Trophoblast cell (in vitro differentiated cells and primary cell): ENCODE results near the gene RNASEH1.
A peak's percentile ranks its signal among the peaks of the same experiment; 100 is the strongest.

Experiments used
- DNase-seq, 2 donors: peaks; one replicate each; pipeline ENCODE4 v3.0.0-alpha.2; 2016
- H2AFZ ChIP-seq: 2 replicates; pipeline ENCODE4 v1.6.1; 2013; ENCODE audit warnings: low read length, moderate library complexity, mild to moderate bottlenecking; ENCODE audit not compliant: insufficient read depth, poor library complexity
- H2AK5ac ChIP-seq: 2 replicates; pipeline ENCODE4 v1.6.1; 2013; ENCODE audit warnings: mild to moderate bottlenecking, low read length
- H2BK120ac ChIP-seq: 2 replicates; pipeline ENCODE4 v1.6.1; 2013; ENCODE audit warnings: low read length, mild to moderate bottlenecking, moderate library complexity; ENCODE audit not compliant: insufficient read depth, poor library complexity
- H2BK12ac ChIP-seq: 2 replicates; pipeline ENCODE4 v1.6.1; 2013; ENCODE audit warnings: mild to moderate bottlenecking, low read length, moderate library complexity
- H2BK5ac ChIP-seq: 2 replicates; pipeline ENCODE4 v1.6.1; 2013; ENCODE audit warnings: low read length, low read depth, moderate library complexity, mild to moderate bottlenecking; ENCODE audit not compliant: poor library complexity
- H3K14ac ChIP-seq: 2 replicates; pipeline ENCODE4 v1.6.1; 2013; ENCODE audit warnings: mild to moderate bottlenecking, low read length
- H3K18ac ChIP-seq: 2 replicates; pipeline ENCODE4 v1.6.1; 2013; ENCODE audit warnings: mild to moderate bottlenecking, low read length
- H3K23ac ChIP-seq: 2 replicates; pipeline ENCODE4 v1.6.1; 2013; ENCODE audit warnings: low read length
- H3K27ac ChIP-seq: 2 replicates; pipeline ENCODE4 v1.5.1; 2013; ENCODE audit warnings: low read depth, mild to moderate bottlenecking, inconsistent platforms, low read length, moderate library complexity
- H3K27me3 ChIP-seq: 2 replicates; pipeline ENCODE4 v1.6.1; 2013; ENCODE audit warnings: inconsistent platforms, mild to moderate bottlenecking, low read length, moderate library complexity; ENCODE audit not compliant: insufficient read depth
- H3K36me3 ChIP-seq, 2 experiments: 1 replicate in 1 of 2; 2 replicates in 1 of 2; pipeline ENCODE4 v1.6.1; 2013; ENCODE audit warnings: low read length in 2 of 2, mild to moderate bottlenecking in 2 of 2, moderate library complexity in 1 of 2; ENCODE audit not compliant: insufficient read depth in 2 of 2, control insufficient read depth in 1 of 2
- H3K4ac ChIP-seq: 2 replicates; pipeline ENCODE4 v1.6.1; 2013; ENCODE audit warnings: low read depth, mild to moderate bottlenecking, low read length, moderate library complexity
- H3K4me1 ChIP-seq, 2 experiments: 1 replicate in 1 of 2; 2 replicates in 1 of 2; pipeline ENCODE4 v1.6.1; 2013; ENCODE audit warnings: low read length in 2 of 2, mild to moderate bottlenecking in 2 of 2, moderate library complexity in 1 of 2; ENCODE audit not compliant: insufficient read depth in 2 of 2, control insufficient read depth in 1 of 2
- H3K4me2 ChIP-seq: 2 replicates; pipeline ENCODE4 v1.6.1; 2013; ENCODE audit warnings: inconsistent platforms, mild to moderate bottlenecking, low read length, moderate library complexity
- H3K4me3 ChIP-seq: 2 replicates; pipeline ENCODE4 v1.5.1; 2013; ENCODE audit warnings: mild to moderate bottlenecking, low read depth, low read length, inconsistent platforms
- H3K79me1 ChIP-seq: one replicate; pipeline ENCODE4 v1.6.1; 2013; ENCODE audit warnings: low read length
- H3K79me2 ChIP-seq: 2 replicates; pipeline ENCODE4 v1.6.1; 2013; ENCODE audit warnings: low read length, mild to moderate bottlenecking; ENCODE audit not compliant: control insufficient read depth, insufficient read depth, poor library complexity
- H3K9ac ChIP-seq: 2 replicates; pipeline ENCODE4 v1.6.1; 2013; ENCODE audit warnings: mild to moderate bottlenecking, low read length
- H3K9me3 ChIP-seq: 2 replicates; pipeline ENCODE4 v1.6.1; 2013; ENCODE audit warnings: low read depth, mild to moderate bottlenecking, control low read depth, inconsistent platforms, low read length; ENCODE audit not compliant: insufficient read depth
- H4K12ac ChIP-seq: 2 replicates; pipeline ENCODE4 v1.6.1; 2013; ENCODE audit warnings: low read depth, mild to moderate bottlenecking, low read length, moderate library complexity
- H4K8ac ChIP-seq: 2 replicates; pipeline ENCODE4 v1.6.1; 2013; ENCODE audit warnings: low read depth, mild to moderate bottlenecking, low read length, moderate library complexity
- H4K91ac ChIP-seq: one replicate; pipeline ENCODE4 v1.6.1; 2013; ENCODE audit warnings: low read depth, mild to moderate bottlenecking, low read length, moderate library complexity
- WGBS: extraction: QIAGEN DNeasy Blood & Tissue Kit; methylation state at CpG from one replicate; pipeline ENCODE4 v1.1.7; 2013; ENCODE audit warnings: missing lambda C conversion rate; ENCODE audit not compliant: insufficient read length, insufficient coverage; ENCODE audit errors: extremely low coverage; 5-methylcytosine and 5-hydroxymethylcytosine counted together

Gene RNASEH1

GRCh38 chr2:3596901-3597417, 38.8 kb upstream of the RNASEH1 start:
- H3K4me2 ChIP-seq: no peak overlapping the region
- no peak for DNase-seq
- no CpG with 5 or more reads among the region's 16 CpGs for WGBS
- no peak overlapping the region for H2AFZ ChIP-seq
- no peak overlapping the region for H4K91ac ChIP-seq
- no peak overlapping the region for H2BK12ac ChIP-seq
- no peaks in the 10 kb centered on the region for H3K9me3 ChIP-seq
- no peaks in the 10 kb centered on the region for H3K79me1 ChIP-seq
- no peaks in the 10 kb centered on the region for H3K4me1 ChIP-seq
- no peak overlapping the region for H2AK5ac ChIP-seq
- no peak overlapping the region for H2BK120ac ChIP-seq
- H3K4ac ChIP-seq: no peak overlapping the region
- H3K27ac ChIP-seq: no peak overlapping the region
- no peak overlapping the region for H2BK5ac ChIP-seq
- H4K12ac ChIP-seq: no peak overlapping the region
- peaks cover 0 to 2% of the 10 kb centered on the region in 2 experiments for H3K36me3 ChIP-seq
- no peak overlapping the region for H3K18ac ChIP-seq
- H3K14ac ChIP-seq: no peak overlapping the region
- no peak overlapping the region for H4K8ac ChIP-seq
- no peaks in the 10 kb centered on the region for H3K79me2 ChIP-seq
- H3K9ac ChIP-seq: no peak overlapping the region
- H3K27me3 ChIP-seq: no peaks in the 10 kb centered on the region
- H3K4me3 ChIP-seq: no peak overlapping the region
- no peak overlapping the region for H3K23ac ChIP-seq

DNA sequence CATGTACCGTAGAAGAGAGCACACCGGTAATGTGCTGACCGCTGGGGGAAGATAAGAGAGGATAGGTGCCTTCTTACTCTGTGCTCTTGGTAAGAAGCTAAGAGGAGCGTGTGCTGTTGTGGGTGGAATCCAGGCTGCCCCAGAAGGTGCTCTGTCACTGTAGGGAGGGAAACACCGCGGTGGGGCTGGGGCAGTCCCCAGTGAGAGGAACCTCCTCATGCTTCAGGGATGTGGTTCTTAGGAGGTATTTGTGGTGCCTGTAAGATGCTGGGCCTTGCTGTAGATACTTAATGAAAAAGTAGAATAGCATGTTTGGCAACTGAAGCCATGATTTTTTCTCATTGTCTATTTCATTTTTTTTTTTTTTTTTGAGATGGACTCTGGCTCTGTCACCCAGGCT, 37.9 kb upstream of the RNASEH1 start:
- Histone ChIP-seq H3K9ac (peak overlapping the region; percentile 50), H3K9me3 (no peaks in the 10 kb centered on the region), H2BK120ac (no peak overlapping the region), H3K23ac (no peak overlapping the region), H3K27me3 (no peaks in the 10 kb centered on the region), H2BK5ac (no peak overlapping the region), H4K8ac (no peak overlapping the region), H2BK12ac (no peak overlapping the region), H3K4me1 (no peaks in the 10 kb centered on the region), H3K27ac (no peak overlapping the region), H3K4me2 (no peak overlapping the region), H2AK5ac (no peak overlapping the region), H3K79me1 (no peaks in the 10 kb centered on the region), H3K79me2 (no peaks in the 10 kb centered on the region), H3K18ac (no peak overlapping the region), H2AFZ (no peak overlapping the region), H3K4ac (no peak overlapping the region), H4K91ac (no peak overlapping the region), H4K12ac (no peak overlapping the region), H3K14ac (no peak overlapping the region), H3K4me3 (no peak overlapping the region), H3K36me3 (peaks cover 0 to 2% of the 10 kb centered on the region in 2 experiments)
- no CpG with 5 or more reads among the region's 6 CpGs for WGBS
- DNase-seq: no peak

DNA sequence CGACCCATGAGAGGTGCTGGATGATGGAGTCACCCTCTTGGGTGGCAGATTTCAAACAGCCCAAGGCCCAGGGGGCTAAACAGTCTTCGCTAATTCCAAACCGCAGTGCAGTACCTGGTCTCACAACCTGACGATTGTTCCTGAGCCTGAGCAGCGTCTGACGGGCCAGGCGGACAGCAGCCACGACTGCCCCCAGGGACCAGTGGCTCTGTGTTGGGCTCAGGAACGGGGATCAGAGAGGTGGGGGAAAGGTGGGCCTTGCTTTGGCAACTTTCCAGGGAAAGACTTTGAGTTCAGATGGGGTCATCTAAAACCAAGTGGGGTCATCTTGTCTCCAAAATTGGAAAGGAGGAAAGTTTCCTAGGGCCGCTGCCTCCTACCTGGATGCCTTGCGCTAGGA, 37.3 kb upstream of the RNASEH1 start:
- Histone ChIP-seq H3K9me3 (no peaks in the 10 kb centered on the region), H4K8ac (no peak overlapping the region), H3K4me1 (no peaks in the 10 kb centered on the region), H3K9ac (no peak overlapping the region), H4K12ac (no peak overlapping the region), H2AK5ac (no peak overlapping the region), H3K14ac (no peak overlapping the region), H3K79me1 (no peaks in the 10 kb centered on the region), H3K18ac (no peak overlapping the region), H3K79me2 (no peaks in the 10 kb centered on the region), H2BK120ac (no peak overlapping the region), H4K91ac (no peak overlapping the region), H3K23ac (no peak overlapping the region), H3K4me2 (no peak overlapping the region), H3K27me3 (no peaks in the 10 kb centered on the region), H3K4me3 (no peak overlapping the region), H3K36me3 (peaks cover 0 to 2% of the 10 kb centered on the region in 2 experiments), H2BK12ac (no peak overlapping the region), H3K4ac (no peak overlapping the region), H2AFZ (no peak overlapping the region), H3K27ac (no peak overlapping the region), H2BK5ac (no peak overlapping the region)
- WGBS: no CpG with 5 or more reads among the region's 11 CpGs
- DNase-seq: no peak

DNA sequence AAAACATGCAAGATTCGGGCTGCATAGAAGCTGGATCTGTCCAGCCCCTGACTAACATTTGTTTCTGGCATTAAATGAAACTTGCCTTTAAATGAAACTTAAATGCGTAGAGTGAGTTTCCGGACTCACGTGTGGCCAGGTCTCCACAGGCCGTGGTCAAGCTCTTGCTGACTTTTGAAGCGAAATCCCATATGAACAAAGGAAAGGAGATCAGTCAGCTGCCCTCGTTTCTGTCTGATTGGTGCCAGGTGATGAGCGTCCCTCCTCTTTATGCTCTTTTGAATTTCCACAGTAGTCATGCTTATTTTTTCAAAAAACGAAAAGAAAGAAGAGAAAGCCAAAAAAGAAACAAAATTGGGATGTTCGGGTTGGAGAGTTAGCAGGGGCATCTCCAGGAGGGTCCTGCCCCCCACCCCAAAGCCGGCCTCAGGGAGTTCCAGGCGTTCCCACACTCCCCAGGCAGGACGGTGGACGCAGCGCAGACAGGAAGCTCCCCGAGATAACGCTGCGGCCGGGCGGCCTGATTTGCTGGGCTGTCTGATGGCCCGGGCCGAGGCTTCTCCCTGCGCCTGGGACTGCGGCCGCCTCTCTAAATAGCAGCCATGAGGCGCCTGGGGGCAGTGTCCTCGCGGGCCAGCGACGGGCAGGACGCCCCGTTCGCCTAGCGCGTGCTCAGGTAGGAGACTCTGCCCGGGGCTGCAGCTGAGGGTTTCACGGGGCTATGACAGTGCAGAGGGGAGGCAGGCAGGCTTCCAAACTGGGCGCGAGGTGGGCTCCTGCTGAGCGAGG, 36.6 kb upstream of the RNASEH1 start, which contains the start of gene COLEC11:
Gene COLEC11 (plus strand): TSS at position 620 of the 789 bp plus-strand sequence. CDS start 9,229 bp downstream, outside the sequence.
- Histone ChIP-seq H2AFZ (no peak within 1 kb of the TSS), H3K27me3 (no peaks in the 10 kb centered on the region), H4K8ac (no peak within 1 kb of the TSS), H4K91ac (no peak within 1 kb of the TSS), H3K23ac (no peak within 1 kb of the TSS), H3K4ac (no peak within 1 kb of the TSS), H3K14ac (no peak within 1 kb of the TSS), H3K36me3 (peaks cover 0 to 2% of the 10 kb centered on the region in 2 experiments), H2BK12ac (no peak within 1 kb of the TSS), H3K9me3 (no peaks in the 10 kb centered on the region), H3K79me1 (no peaks in the 10 kb centered on the region), H2AK5ac (no peak within 1 kb of the TSS), H3K27ac (no peak within 1 kb of the TSS), H3K9ac (peak within 1 kb of the TSS; percentile 50), H3K4me3 (no peak within 1 kb of the TSS), H2BK120ac (no peak within 1 kb of the TSS), H4K12ac (no peak within 1 kb of the TSS), H3K4me2 (no peak within 1 kb of the TSS), H3K4me1 (no peaks in the 10 kb centered on the region), H3K79me2 (no peaks in the 10 kb centered on the region), H2BK5ac (no peak within 1 kb of the TSS), H3K18ac (no peak within 1 kb of the TSS)
- no CpG with 5 or more reads among the region's 40 CpGs for WGBS
- DNase-seq: no peak
